GM23338 (cell line): ENCODE data around the gene SLC6A3. TPM values are rescaled to one million over a fixed set of nuclear protein-coding genes. Genes with fewer than 3 reads are reported as not detected.

Source experiments
- ATAC-seq: fragments of 200-7000 bp; cut with Tn5 transposase; 3 replicates; pipeline ENCODE4 v1.9.1; 2020
- DNase-seq: peaks from one replicate; pipeline ENCODE4 v3.0.0-alpha.2; 2015; ENCODE audit warnings: low spot score
- H2AFZ ChIP-seq: fragments of 200-600 bp; sonication (generic); 2 replicates; pipeline ENCODE4 v1.8.0; 2016; ENCODE audit warnings: antibody characterized with exemption, mild to moderate bottlenecking, moderate library complexity
- H3F3A ChIP-seq: fragments of 200-600 bp; sonication (generic); replicated peaks from 2 replicates; pipeline ENCODE4 v1.8.0; 2017; ENCODE audit warnings: antibody characterized with exemption, mixed run types, low read depth
- H3K27ac ChIP-seq: fragments of 200-600 bp; sonication (generic); 2 replicates; pipeline ENCODE4 v1.6.1; 2016; ENCODE audit warnings: low read depth
- H3K27me3 ChIP-seq: fragments of 200-600 bp; sonication (generic); 2 replicates; pipeline ENCODE4 v1.8.0; 2016; ENCODE audit warnings: mild to moderate bottlenecking, mixed run types, moderate library complexity; ENCODE audit not compliant: insufficient read depth
- H3K36me3 ChIP-seq: fragments of 200-600 bp; sonication (generic); 2 replicates; pipeline ENCODE4 v1.8.0; 2016; ENCODE audit warnings: mild to moderate bottlenecking; ENCODE audit not compliant: insufficient read depth
- H3K4me1 ChIP-seq: fragments of 200-600 bp; sonication (generic); 2 replicates; pipeline ENCODE4 v1.8.0; 2016; ENCODE audit warnings: mild to moderate bottlenecking, moderate library complexity; ENCODE audit not compliant: insufficient read depth
- H3K4me2 ChIP-seq: fragments of 200-600 bp; sonication (generic); 2 replicates; pipeline ENCODE4 v1.7.1; 2017; ENCODE audit warnings: mixed run types
- H3K4me3 ChIP-seq: fragments of 200-600 bp; sonication (generic); 2 replicates; pipeline ENCODE4 v1.6.1; 2016; ENCODE audit warnings: mixed run types
- H3K79me2 ChIP-seq: fragments of 200-600 bp; sonication (generic); replicated peaks from 2 replicates; pipeline ENCODE4 v1.8.0; 2017; ENCODE audit warnings: mild to moderate bottlenecking; ENCODE audit not compliant: insufficient read depth
- H3K9me2 ChIP-seq: fragments of 200-600 bp; sonication (generic); 2 replicates; pipeline ENCODE4 v1.8.0; 2017; ENCODE audit not compliant: insufficient read depth
- H4K20me1 ChIP-seq: fragments of 200-600 bp; sonication (generic); replicated peaks from 2 replicates; pipeline ENCODE4 v1.8.0; 2017; ENCODE audit warnings: mild to moderate bottlenecking; ENCODE audit not compliant: insufficient read depth
- H3K27ac Mint-ChIP-seq: 2 replicates; pipeline ENCODE4 v1.8.0; 2020; ENCODE audit warnings: inconsistent platforms, mild to moderate bottlenecking, moderate library complexity, mixed read lengths
- H3K27me3 Mint-ChIP-seq: 3 replicates; pipeline ENCODE4 v1.8.0; 2022; ENCODE audit warnings: low read depth, mild to moderate bottlenecking, moderate library complexity, mixed read lengths, inconsistent platforms; ENCODE audit not compliant: insufficient read depth, poor library complexity
- H3K36me3 Mint-ChIP-seq: 3 replicates; pipeline ENCODE4 v1.8.0; 2021; ENCODE audit warnings: low read depth, mild to moderate bottlenecking, inconsistent platforms, moderate library complexity, mixed read lengths
- H3K4me1 Mint-ChIP-seq: 3 replicates; pipeline ENCODE4 v1.8.0; 2020; ENCODE audit warnings: mild to moderate bottlenecking, inconsistent platforms, mixed read lengths
- H3K4me3 Mint-ChIP-seq: 3 replicates; pipeline ENCODE4 v1.8.0; 2021; ENCODE audit warnings: moderate library complexity, mild to moderate bottlenecking, inconsistent platforms, mixed read lengths
- H3K9me3 Mint-ChIP-seq: 3 replicates; pipeline ENCODE4 v1.8.0; 2020; ENCODE audit warnings: moderate library complexity, mild to moderate bottlenecking, inconsistent platforms, mixed read lengths
- CREB1 ChIP-seq: fragments of 250-450 bp; sonication (Bioruptor Pico); IDR thresholded peaks from 2 replicates; pipeline ENCODE4 v1.5.0; 2020; ENCODE audit warnings: low read depth, mild to moderate bottlenecking, moderate library complexity
- CTCF ChIP-seq, 2 experiments: fragments of 200-600 bp in 1 of 2; sonication (generic) in 1 of 2; conservative IDR thresholded peaks; 2 replicates each; pipeline versions ENCODE4 v1.5.1 to v1.6.1; 2016 to 2017; ENCODE audit warnings: antibody characterized with exemption in 2 of 2, low read depth in 2 of 2, mild to moderate bottlenecking in 2 of 2, moderate library complexity in 1 of 2
- EZH2phosphoT487 ChIP-seq: fragments of 200-600 bp; sonication (generic); IDR thresholded peaks from one replicate; pipeline ENCODE4 v1.8.1; 2018; ENCODE audit warnings: antibody characterized with exemption; ENCODE audit not compliant: unreplicated experiment
- JUNB ChIP-seq: IDR thresholded peaks from one replicate; pipeline ENCODE4 v1.6.1; 2016; ENCODE audit warnings: antibody characterized with exemption; ENCODE audit not compliant: unreplicated experiment
- NANOG ChIP-seq: IDR thresholded peaks from 2 replicates; pipeline ENCODE4 v1.6.1; 2016; ENCODE audit warnings: antibody characterized with exemption, borderline replicate concordance
- STAT1 ChIP-seq: IDR thresholded peaks from one replicate; pipeline ENCODE4 v1.6.1; 2016; ENCODE audit warnings: antibody characterized with exemption; ENCODE audit not compliant: unreplicated experiment
- ZNF114 ChIP-seq: fragments of 250-450 bp; sonication (Bioruptor Pico); IDR thresholded peaks from 2 replicates; pipeline ENCODE4 v1.5.0; 2020; ENCODE audit warnings: mild to moderate bottlenecking, moderate library complexity
- ZNF331 ChIP-seq: fragments of 250-450 bp; sonication (Bioruptor Pico); IDR thresholded peaks from 2 replicates; pipeline ENCODE4 v1.5.0; 2020; ENCODE audit warnings: low read depth, mild to moderate bottlenecking, moderate library complexity
- ZNF462 ChIP-seq: fragments of 250-450 bp; sonication (Bioruptor Pico); IDR thresholded peaks from 2 replicates; pipeline ENCODE4 v1.5.0; 2020; ENCODE audit warnings: mild to moderate bottlenecking, moderate library complexity
- polyA plus RNA-seq: library from polyadenylated mRNA; unstranded; fragments of >200 nt; fragmentation: Nextera tagmentation; extraction: Ambion mirVana; gene quantifications from 2 replicates; pipeline ENCODE4 v1.2.1, GENCODE V29; 2016
- total RNA-seq: library from RNA; depleted of rRNA; stranded (reverse); fragments of >200 nt; shearing (Covaris generic); gene quantifications from 2 replicates; pipeline ENCODE4 v1.2.3, GENCODE V29; 2014

Gene SLC6A3
- total and polyA plus RNA-seq, 2 experiments from 2014 or later = 0.76 to 1.0 TPM

DNA sequence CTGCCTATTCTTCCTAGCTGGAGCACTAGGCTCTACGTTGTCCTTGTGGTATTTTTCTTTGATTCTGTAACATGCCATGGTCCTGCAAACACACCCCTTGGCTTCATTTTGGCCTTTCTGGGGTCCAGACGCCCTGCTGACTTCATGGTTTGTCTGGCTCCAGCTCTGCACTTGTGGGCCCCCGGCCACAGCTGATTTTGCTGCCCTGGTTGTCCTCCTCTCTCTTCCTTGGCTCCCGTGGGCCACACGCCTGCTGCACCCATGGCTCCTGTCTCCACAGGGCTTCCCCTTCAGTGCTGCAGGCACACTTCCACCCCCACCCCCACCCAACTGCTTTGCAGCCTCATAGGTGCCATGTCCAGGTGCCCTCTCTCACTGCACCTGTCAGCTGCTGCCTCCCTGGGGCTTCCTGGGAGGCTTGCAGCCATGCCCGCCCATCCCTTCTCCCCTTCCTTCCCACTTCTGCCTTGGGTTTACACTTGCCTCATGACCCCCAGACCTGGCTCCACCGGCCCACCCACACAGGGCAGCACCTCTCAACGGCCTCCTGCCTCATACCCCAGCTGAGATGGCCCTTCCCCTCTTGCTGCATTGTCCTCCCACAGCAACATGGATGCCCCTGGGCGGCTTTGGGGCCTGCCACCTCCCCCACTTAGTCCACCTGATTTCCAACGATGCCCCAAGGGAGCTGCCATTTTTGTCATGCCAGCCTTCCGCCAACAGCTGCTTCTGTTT, 25.6 kb downstream of the SLC6A3 start (continued):
- TF ChIP-seq ZNF462 (no peak), CREB1 (CRISPR knock-in tag) (no peak), NANOG (no peak), EZH2phosphoT487 (no peak), STAT1 (no peak), ZNF331 (CRISPR knock-in tag) (no peak), CTCF (conservative IDR thresholded peaks at IDR 0.05; ENCODE audit: low read depth in 2 of 2) (no peak)

DNA sequence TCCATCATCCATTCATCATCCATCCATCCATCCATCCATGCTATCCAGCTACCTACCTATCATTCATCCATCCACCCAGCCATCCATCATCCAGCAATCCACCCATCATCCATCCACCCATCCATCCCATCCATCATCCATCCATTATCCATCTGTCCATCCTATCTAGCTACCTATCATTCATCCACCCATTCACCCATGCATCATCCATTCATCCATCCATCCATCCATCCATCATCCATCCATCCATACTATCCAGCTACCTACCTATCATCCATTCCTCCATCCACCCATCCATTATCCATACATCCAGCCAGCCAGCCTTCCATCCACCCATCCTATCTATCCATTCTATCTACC, 26.3 kb downstream of the SLC6A3 start:
- no peak overlapping the region for H3K4me3 Mint-ChIP-seq
- Histone ChIP-seq H3K79me2 (no peaks in the 10 kb centered on the region), H4K20me1 (no peaks in the 10 kb centered on the region), H3K27me3 (no peaks in the 10 kb centered on the region), H3K4me2 (no peak overlapping the region), H3K4me3 (no peak overlapping the region), H3F3A (no peaks in the 10 kb centered on the region), H3K9me2 (no peaks in the 10 kb centered on the region), H2AFZ (no peak overlapping the region), H3K27ac (no peak overlapping the region), H3K4me1 (no peaks in the 10 kb centered on the region), H3K36me3 (no peaks in the 10 kb centered on the region)
- no peaks in the 10 kb centered on the region; the same call in 2 of the 3 replicates for H3K36me3 Mint-ChIP-seq
- peaks cover 2% of the 10 kb centered on the region; the same call in 2 of the 3 replicates for H3K4me1 Mint-ChIP-seq
- H3K27me3 Mint-ChIP-seq = peaks cover 15% of the 10 kb centered on the region
- ATAC-seq = no peak
- no peak overlapping the region for H3K27ac Mint-ChIP-seq
- no peak for DNase-seq
- peaks cover 9% of the 10 kb centered on the region for H3K9me3 Mint-ChIP-seq
- TF ChIP-seq EZH2phosphoT487 (no peak), JUNB (no peak), ZNF331 (CRISPR knock-in tag) (no peak), ZNF114 (CRISPR knock-in tag) (no peak)
